Measurements from ENCODE around the gene BANF2. TPM values are rescaled to one million over a fixed set of nuclear protein-coding genes. Genes with fewer than 3 reads are reported as not detected.

BANF2 gene
- polyA plus RNA-seq, 3 donors = not detected

GRCh38 chr20:17785007-17785406 is 85.2 kb downstream of the BANF2 start:
- Mint-ChIP-seq H3K27me3 (ENCODE audit: low read depth in 3 of 3) (peaks cover 0 to 3% (median 2%) of the 10 kb centered on the region in 3 donors), H3K27ac (no peak overlapping the region), H3K9me3 (peaks cover 0 to 7% (median 0%) of the 10 kb centered on the region in 7 donors), H3K36me3 (no peaks in the 10 kb centered on the region), H3K4me1 (peaks cover 18% of the 10 kb centered on the region), H3K4me3 (no peak overlapping the region)
- no peak overlapping the region for H3K4me3 ChIP-seq (replicated peaks in 1 of 3; ENCODE audit: low read depth in 2 of 3, low read length in 3 of 3)
- H3K27me3 ChIP-seq (ENCODE audit: control insufficient read depth in 2 of 2, insufficient read depth in 2 of 2, low read length in 2 of 2) = no peaks in the 10 kb centered on the region
- no peak overlapping the region for H3K4me2 ChIP-seq (replicated peaks; ENCODE audit: extremely low read depth, low read length, poor library complexity, severe bottlenecking)
- 70% methylated on average over 2 of the region's 5 CpGs for WGBS (ENCODE audit: insufficient coverage)
- DNase-seq = no peak
- H3K9ac ChIP-seq (ENCODE audit: insufficient read depth, low read length, poor library complexity, severe bottlenecking) = no peak overlapping the region
- no peak for TF ChIP-seq CTCF (IDR thresholded peaks at IDR 0.05)
- no peaks in the 10 kb centered on the region for H4K20me1 ChIP-seq (ENCODE audit: insufficient read depth, low read length)
- no peaks in the 10 kb centered on the region for H3K79me2 ChIP-seq (ENCODE audit: insufficient read depth, low read length)
- H3K27ac ChIP-seq (ENCODE audit: low read depth in 1 of 2, low read length in 2 of 2) = no peak overlapping the region
- no peak overlapping the region for H2AFZ ChIP-seq (ENCODE audit: insufficient read depth, low read depth, low read length, poor library complexity, severe bottlenecking)
- H3K9me3 ChIP-seq (replicated peaks in 1 of 2; ENCODE audit: control insufficient read depth in 1 of 2, insufficient read depth in 1 of 2, low read length in 2 of 2) = peaks cover 0 to 3% of the 10 kb centered on the region in 2 donors
- intact Hi-C loops (cut with micrococcal nuclease) = no loop called here
- no peaks in the 10 kb centered on the region for H3K4me1 ChIP-seq (ENCODE audit: control insufficient read depth in 1 of 2, insufficient read depth in 2 of 2, low read length in 2 of 2)
- H3K36me3 ChIP-seq (replicated peaks in 1 of 2; ENCODE audit: control insufficient read depth in 1 of 2, insufficient read depth in 2 of 2, low read length in 2 of 2) = no peaks in the 10 kb centered on the region

Other genes starting within 250 kb of the BANF2 start
- not detected for gene BFSP1, start 168.6 kb upstream of the BANF2 start, polyA plus RNA-seq
- 10 to 100 TPM; 15.6 to 63.8 (median 58.4) TPM for gene DSTN, start 129.9 kb upstream of the BANF2 start, polyA plus RNA-seq
- gene RRBP1, start 17.7 kb upstream of the BANF2 start, polyA plus RNA-seq = 10 to 100 TPM in 1 of 3 donors, 1 to 10 TPM in 2; 4.7 to 22.2 (median 7.5) TPM